Activated CD8-positive, alpha-beta memory T cell treated with anti-CD3 and anti-CD28 coated beads, Interleukin-2, amount 50 U/mL, for 1 hour (primary cell): Measurements from ENCODE around the gene MSX2.
"Not testable (repeated sequence)": the region's sequence is repeated elsewhere in the genome, so short reads cannot be mapped to it uniquely, and the experiment has no call there.

ENCODE experiments used
- DNase-seq: peaks from one replicate; pipeline ENCODE4 v3.0.0-alpha.2; 2020; ENCODE audit errors: extremely low read depth

Gene MSX2

DNA sequence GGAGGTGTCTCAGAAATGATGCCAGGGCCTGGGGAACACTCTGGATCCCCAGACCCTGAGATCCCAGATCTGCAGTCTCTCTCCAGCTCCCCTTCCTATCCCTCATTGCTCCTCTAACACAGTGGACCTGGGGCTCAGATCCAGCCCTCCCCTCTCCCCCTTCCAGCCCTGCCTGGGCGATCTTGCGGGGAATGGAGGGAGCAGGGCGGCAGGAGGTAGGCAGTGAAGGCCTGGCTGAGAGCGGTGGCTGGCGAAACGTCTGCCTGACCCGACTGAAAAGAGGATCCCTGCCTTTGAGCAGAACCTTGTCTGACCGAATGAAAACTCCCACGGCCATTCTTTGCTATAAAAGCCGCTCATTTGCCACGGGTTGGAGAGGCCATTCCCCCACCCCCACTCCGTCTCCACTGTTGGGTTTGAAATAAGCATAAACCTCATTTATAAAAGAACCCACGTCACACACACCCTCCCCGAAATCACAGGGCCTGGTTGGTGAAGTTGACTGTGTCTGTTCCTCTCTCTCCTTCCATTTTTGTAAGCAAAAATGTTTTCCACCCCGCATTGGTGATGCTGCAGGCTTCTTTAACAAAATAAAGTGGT is 8.8 kb downstream of the MSX2 start:
- DNase-seq = no peak

- DNase-seq = no peak
Observed at GRCh38 chr5:174733836-174734235, 9.5 kb downstream of the MSX2 start.

GRCh38 chr5:174734571-174735497 is 10.5 kb downstream of the MSX2 start:
- no peak for DNase-seq

DNA sequence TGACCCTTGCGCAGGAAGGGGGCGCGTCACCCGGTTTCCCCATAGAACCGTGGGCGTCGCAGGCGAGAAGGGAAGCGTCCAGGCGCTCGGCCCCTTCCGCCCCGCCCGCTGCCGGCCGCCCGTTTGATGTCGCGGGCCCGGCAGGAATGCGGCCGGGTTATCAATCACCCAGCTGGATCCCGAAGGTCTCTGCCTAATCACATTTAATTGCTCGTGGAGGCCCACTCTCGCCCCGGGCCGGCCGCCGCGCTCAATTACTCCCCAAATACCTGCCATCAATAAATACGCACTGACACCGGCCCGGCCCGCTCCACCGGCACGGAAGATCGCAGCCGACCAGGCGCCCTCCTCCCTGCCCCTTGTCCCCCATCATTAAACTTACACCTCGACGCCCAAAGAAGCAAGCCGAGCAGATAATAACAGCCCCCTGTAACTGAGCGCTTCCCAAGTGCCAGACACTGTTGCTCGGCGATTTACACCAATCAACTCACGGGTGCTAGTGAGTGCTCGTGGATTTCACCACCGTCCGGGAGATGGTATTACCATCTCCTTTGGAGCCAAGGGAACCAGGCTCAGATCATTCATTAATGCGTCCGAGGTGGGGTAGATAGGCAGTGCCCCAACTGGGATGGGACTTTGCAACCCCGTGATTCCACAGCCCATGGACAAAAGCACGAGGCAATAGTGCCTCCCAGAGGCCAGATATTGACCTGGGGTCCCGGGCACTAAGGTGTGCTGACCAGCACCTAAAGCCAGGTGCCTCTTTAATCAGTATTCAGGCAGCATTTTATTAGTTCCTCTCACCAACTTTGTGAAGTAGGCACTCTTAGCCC is 11.3 kb downstream of the MSX2 start:
- no peak for DNase-seq

- DNase-seq = no peak
Observed at GRCh38 chr5:174736331-174736721, 11.9 kb downstream of the MSX2 start.

GRCh38 chr5:174736777-174737176 is 12.4 kb downstream of the MSX2 start:
- DNase-seq = no peak

GRCh38 chr5:174737330-174737729 is 12.9 kb downstream of the MSX2 start:
- DNase-seq = no peak

GRCh38 chr5:174741352-174741751 is 17.0 kb downstream of the MSX2 start:
- no peak for DNase-seq

GRCh38 chr5:174744896-174745295 is 20.5 kb downstream of the MSX2 start:
- DNase-seq = no peak

DNA sequence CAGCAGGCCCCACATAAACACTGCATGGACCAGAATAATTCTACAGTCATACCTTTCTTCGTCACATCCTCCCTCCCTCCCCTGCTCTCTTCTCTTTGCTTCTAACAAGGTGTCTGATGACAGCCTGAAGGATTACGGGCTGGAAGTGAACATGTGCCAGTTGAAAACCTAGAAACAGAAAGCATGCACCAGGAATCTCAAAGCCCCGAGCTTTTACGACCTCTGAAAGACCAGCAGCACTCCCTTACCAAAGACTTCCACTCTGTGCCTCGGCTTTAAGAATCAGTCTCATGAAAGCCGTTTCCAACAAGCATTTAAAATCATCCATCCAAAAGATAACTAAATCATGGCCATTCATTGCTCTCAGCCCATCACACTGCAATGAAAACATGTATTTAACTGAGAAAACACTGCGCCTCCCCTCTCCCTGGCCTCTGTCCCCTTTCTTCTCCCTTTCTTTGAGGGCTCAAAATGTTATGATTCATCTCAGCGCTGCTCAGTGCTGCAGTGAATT is 21.3 kb downstream of the MSX2 start:
- no peak for DNase-seq

GRCh38 chr5:174750711-174751110 is 26.3 kb downstream of the MSX2 start:
- DNase-seq = no peak

- no peak for DNase-seq
Observed at GRCh38 chr5:174751154-174752000, 27.0 kb downstream of the MSX2 start.

DNA sequence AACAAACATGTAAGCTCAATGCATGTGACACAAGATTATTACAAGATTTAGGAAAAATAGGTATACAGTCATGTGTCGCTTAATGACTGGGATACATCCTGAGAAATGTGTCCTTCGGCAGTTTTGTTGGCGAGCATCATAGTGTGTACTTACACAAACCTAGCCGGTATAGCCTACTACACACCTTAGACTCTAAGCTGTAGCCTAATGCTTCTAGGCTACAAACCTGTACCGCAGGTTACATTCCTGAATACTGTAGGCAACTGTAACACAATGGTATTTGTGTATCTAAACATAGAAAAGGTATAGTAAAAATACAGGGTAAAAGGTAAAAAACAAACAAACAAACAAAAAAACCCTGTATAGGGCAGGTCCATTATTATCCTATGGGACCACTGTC is 27.7 kb downstream of the MSX2 start:
- DNase-seq = no peak

GRCh38 chr5:174755106-174755505 is 30.7 kb downstream of the MSX2 start:
- no peak for DNase-seq

DNA sequence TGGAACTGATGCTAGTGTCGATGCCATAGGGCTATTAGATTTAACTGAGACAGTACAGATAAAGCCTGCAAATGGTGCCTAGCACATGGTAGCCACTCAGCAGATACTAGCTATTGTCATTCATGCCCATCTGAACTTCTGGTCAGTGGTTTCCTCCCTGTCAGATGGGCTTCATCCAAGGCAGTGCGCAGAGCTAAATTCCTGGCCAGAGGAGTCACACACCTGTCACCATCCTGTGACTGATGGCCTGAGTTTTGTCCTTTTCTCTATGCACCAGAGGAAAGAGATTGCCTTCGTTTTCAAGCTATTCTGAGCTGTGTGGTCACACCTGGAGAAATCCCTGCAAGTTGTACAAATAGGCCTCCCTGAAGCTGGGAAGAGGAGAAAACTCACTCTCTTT is 34.7 kb downstream of the MSX2 start:
- DNase-seq = no peak

GRCh38 chr5:174760721-174761120 is 36.3 kb downstream of the MSX2 start:
- no peak for DNase-seq

DNA sequence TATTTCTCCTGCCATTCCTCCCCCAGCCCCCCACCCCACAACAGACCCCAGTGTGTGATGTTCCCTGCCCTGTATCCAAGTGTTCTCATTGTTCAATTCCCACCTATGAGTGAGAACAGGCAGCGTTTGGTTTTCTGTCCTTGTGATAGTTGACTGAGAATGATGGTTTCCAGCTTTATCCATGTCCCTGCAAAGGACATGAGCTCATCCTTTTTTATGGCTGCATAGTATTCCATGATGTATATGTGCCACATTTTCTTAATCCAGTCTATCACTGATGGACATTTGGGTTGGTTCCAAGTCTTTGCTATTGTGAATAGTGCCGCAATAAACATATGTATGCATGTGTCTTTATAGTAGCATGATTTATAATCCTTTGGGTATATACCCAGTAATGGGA is 37.0 kb downstream of the MSX2 start:
- DNase-seq = not testable (repeated sequence)

DNA sequence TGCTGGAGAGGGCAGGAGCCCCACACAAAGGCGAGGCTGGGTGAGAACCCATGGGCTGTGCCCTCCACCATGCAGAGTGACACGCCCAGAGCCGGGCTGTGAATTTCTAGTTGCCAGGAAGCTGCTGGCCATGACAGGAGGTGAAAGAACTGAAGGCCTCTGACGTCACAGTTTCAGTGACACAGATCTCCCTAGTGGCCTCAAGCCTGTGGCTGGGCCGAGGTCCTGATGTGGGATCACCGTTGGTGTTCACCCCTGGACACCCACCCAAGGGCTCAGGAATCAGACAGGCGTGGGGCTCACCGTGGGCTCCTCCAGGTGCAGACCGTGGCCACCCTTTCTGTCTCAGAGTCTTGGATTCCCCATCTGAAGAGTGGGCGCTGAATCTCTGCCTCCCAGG is 39.9 kb downstream of the MSX2 start:
- DNase-seq = no peak

- no peak for DNase-seq
Observed at GRCh38 chr5:174765540-174765939, 41.2 kb downstream of the MSX2 start.

- no peak for DNase-seq
Observed at GRCh38 chr5:174767670-174768069, 43.3 kb downstream of the MSX2 start.

DNA sequence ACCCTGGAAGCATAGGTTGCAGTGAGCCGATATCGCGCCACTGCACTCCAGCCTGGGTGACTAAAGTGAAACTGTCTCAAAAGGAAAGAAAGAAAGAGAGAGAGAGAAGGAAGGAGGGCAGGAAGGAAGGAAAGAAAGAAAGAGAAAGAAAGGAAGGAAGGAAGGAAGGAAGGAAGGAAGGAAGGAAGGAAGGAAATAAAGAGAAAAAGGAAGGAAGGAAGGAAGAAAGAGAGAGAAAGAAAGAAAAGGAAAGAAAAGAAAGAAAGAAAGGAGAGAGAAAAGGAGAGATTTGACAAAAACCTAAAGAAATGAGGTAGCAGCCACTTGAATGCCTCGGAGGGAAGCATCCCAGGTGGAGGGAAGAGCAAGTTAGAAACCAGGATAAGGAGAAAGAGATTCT is 44.6 kb downstream of the MSX2 start:
- DNase-seq = no peak
